Measurements from ENCODE around the gene CYB5R4. TPM values are rescaled to one million over a fixed set of nuclear protein-coding genes. Genes with fewer than 3 reads are reported as not detected.

CYB5R4 gene
- total RNA-seq (10 to 100 TPM; 11.1 to 11.2 TPM), polyA plus RNA-seq (ENCODE audit: insufficient read length in 2 of 2) (10 to 100 TPM; 13.6 to 14.8 TPM)
- long read RNA-seq, donor 1, full-length matches to known transcripts = 3 of 3 reads
- long read RNA-seq, donor 1, partial matches to known transcripts = 0 of 3 reads
- long read RNA-seq, donor 1, other reads (novel, unspliced or antisense) = 0 of 3 reads
- long read RNA-seq, donor 2, full-length matches to known transcripts = 1 of 1 reads
- long read RNA-seq, donor 2, partial matches to known transcripts = 0 of 1 reads
- long read RNA-seq, donor 2, other reads (novel, unspliced or antisense) = 0 of 1 reads
- long read RNA-seq, donor 3 = 0 reads
- long read RNA-seq, donor 4, full-length matches to known transcripts = 1 of 6 reads
- long read RNA-seq, donor 4, partial matches to known transcripts = 5 of 6 reads
- long read RNA-seq, donor 4, other reads (novel, unspliced or antisense) = 0 of 6 reads

- 0% methylated on average over 49 of the region's 53 CpGs for WGBS (ENCODE audit: insufficient coverage)
- no peaks in the 10 kb centered on the region for H3K27me3 ChIP-seq (ENCODE audit: control insufficient read depth, insufficient read depth, low read length)
- H3K9me3 ChIP-seq (ENCODE audit: control insufficient read depth, insufficient read depth, low read length) = no peaks in the 10 kb centered on the region
Observed at GRCh38 chr6:83859410-83860358, at the start of gene CYB5R4. CYB5R4 (plus strand) TSS chr6:83859689; CDS start chr6:83859783, 94 bp downstream.

GRCh38 chr6:83812595-83812994, 46.9 kb upstream of the CYB5R4 start:
- H3K36me3 ChIP-seq (ENCODE audit: control insufficient read depth, insufficient read depth, low read length) = no peaks in the 10 kb centered on the region
- no peaks in the 10 kb centered on the region for H3K27me3 ChIP-seq (ENCODE audit: control insufficient read depth, insufficient read depth, low read length)
- no peak for DNase-seq (ENCODE audit: low read depth in 4 of 6, low spot score in 6 of 6)
- H3K9me3 ChIP-seq (ENCODE audit: control insufficient read depth, insufficient read depth, low read length) = no peaks in the 10 kb centered on the region
- H3K27ac ChIP-seq (ENCODE audit: low read depth, low read length) = no peak overlapping the region
- H3K4me1 ChIP-seq (ENCODE audit: control insufficient read depth, insufficient read depth, low read length) = no peaks in the 10 kb centered on the region
- H3K4me3 ChIP-seq (ENCODE audit: low read depth, low read length) = no peak overlapping the region

More at GRCh38 chr6:83859410-83860358, at the start of gene CYB5R4:
- no peaks in the 10 kb centered on the region for H3K4me1 ChIP-seq (ENCODE audit: control insufficient read depth, insufficient read depth, low read length)
- DNase-seq (ENCODE audit: low read depth in 4 of 6, low spot score in 6 of 6) = peak; percentile 76 to 97 (median 86)
- H3K4me3 ChIP-seq (ENCODE audit: low read depth, low read length) = peak within 1 kb of the TSS; percentile 90
- H3K27ac ChIP-seq (ENCODE audit: low read depth, low read length) = peak within 1 kb of the TSS; percentile 73
- H3K36me3 ChIP-seq (ENCODE audit: control insufficient read depth, insufficient read depth, low read length) = no peaks in the 10 kb centered on the region

- Histone ChIP-seq H3K27me3 (ENCODE audit: control insufficient read depth, insufficient read depth, low read length) (no peaks in the 10 kb centered on the region), H3K4me3 (ENCODE audit: low read depth, low read length) (no peak overlapping the region), H3K36me3 (ENCODE audit: control insufficient read depth, insufficient read depth, low read length) (no peaks in the 10 kb centered on the region), H3K27ac (ENCODE audit: low read depth, low read length) (no peak overlapping the region), H3K4me1 (ENCODE audit: control insufficient read depth, insufficient read depth, low read length) (no peaks in the 10 kb centered on the region), H3K9me3 (ENCODE audit: control insufficient read depth, insufficient read depth, low read length) (no peaks in the 10 kb centered on the region)
- DNase-seq (ENCODE audit: low read depth in 4 of 6, low spot score in 6 of 6) = no peak
- WGBS (ENCODE audit: insufficient coverage) = no CpG with 5 or more reads among the region's 2 CpGs
Observed at GRCh38 chr6:83815631-83816272, 43.7 kb upstream of the CYB5R4 start.

DNA sequence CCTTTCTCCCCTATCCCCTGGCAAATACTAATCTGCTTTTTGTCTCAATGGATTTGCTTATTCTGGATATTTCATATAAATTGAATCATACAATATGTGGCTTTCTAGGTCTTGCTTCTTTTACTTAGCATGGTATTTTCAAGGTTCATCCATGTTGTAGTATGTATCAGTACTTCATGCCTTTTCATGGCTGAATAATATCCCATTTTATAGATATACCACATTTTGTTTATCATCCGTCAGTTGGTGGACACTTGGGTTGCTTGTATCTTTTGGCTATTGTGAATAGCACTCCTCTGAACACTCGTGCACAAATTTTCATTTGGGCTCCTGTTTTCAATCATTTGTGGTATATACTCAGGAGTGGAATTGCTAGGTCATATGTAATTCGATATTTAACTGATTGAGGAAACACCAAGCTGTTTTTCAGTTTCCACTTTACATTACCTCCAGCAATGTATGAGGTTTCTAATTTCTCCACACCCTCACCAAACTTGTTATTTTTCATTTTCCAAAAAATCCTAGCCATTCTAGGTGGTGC, 36.8 kb upstream of the CYB5R4 start:
- no CpG with 5 or more reads among the region's 3 CpGs for WGBS (ENCODE audit: insufficient coverage)

GRCh38 chr6:83824388-83824801, 35.1 kb upstream of the CYB5R4 start:
- Histone ChIP-seq H3K36me3 (ENCODE audit: control insufficient read depth, insufficient read depth, low read length) (no peaks in the 10 kb centered on the region), H3K4me3 (ENCODE audit: low read depth, low read length) (no peak overlapping the region), H3K27ac (ENCODE audit: low read depth, low read length) (no peak overlapping the region), H3K4me1 (ENCODE audit: control insufficient read depth, insufficient read depth, low read length) (no peaks in the 10 kb centered on the region), H3K9me3 (ENCODE audit: control insufficient read depth, insufficient read depth, low read length) (no peaks in the 10 kb centered on the region), H3K27me3 (ENCODE audit: control insufficient read depth, insufficient read depth, low read length) (no peaks in the 10 kb centered on the region)
- no CpG with 5 or more reads among the region's 3 CpGs for WGBS (ENCODE audit: insufficient coverage)
- DNase-seq (ENCODE audit: low read depth in 4 of 6, low spot score in 6 of 6) = peak in 1 of 6 donors; percentile 24

More for the DNA sequence above, 36.8 kb upstream of the CYB5R4 start:
- Histone ChIP-seq H3K4me1 (ENCODE audit: control insufficient read depth, insufficient read depth, low read length) (no peaks in the 10 kb centered on the region), H3K36me3 (ENCODE audit: control insufficient read depth, insufficient read depth, low read length) (no peaks in the 10 kb centered on the region), H3K27ac (ENCODE audit: low read depth, low read length) (no peak overlapping the region), H3K9me3 (ENCODE audit: control insufficient read depth, insufficient read depth, low read length) (no peaks in the 10 kb centered on the region), H3K4me3 (ENCODE audit: low read depth, low read length) (no peak overlapping the region), H3K27me3 (ENCODE audit: control insufficient read depth, insufficient read depth, low read length) (no peaks in the 10 kb centered on the region)
- DNase-seq (ENCODE audit: low read depth in 4 of 6, low spot score in 6 of 6) = no peak

DNA sequence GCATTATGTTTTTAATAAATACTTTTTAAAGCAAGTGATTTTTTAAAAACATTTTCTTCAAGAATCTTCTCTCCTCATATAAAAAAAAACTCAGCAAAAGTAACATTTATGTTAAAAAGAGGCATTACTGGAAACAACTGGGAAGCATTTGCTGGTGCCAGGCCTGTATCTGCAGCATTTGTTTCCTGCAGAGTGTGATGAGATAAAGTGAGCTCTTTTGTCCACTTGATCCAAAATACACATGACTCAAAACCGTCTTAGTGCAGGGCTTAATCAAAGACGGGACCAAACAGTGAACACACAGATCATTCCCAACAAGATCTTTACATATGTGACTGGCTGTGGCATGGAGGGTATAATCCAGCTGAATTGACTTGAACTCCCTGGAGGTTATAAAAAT, 34.7 kb upstream of the CYB5R4 start:
- no peaks in the 10 kb centered on the region for H3K27me3 ChIP-seq (ENCODE audit: control insufficient read depth, insufficient read depth, low read length)
- WGBS (ENCODE audit: insufficient coverage) = no CpG with 5 or more reads among the region's 2 CpGs
- H3K36me3 ChIP-seq (ENCODE audit: control insufficient read depth, insufficient read depth, low read length) = no peaks in the 10 kb centered on the region
- no peak overlapping the region for H3K27ac ChIP-seq (ENCODE audit: low read depth, low read length)
- H3K4me3 ChIP-seq (ENCODE audit: low read depth, low read length) = no peak overlapping the region
- H3K4me1 ChIP-seq (ENCODE audit: control insufficient read depth, insufficient read depth, low read length) = no peaks in the 10 kb centered on the region
- no peaks in the 10 kb centered on the region for H3K9me3 ChIP-seq (ENCODE audit: control insufficient read depth, insufficient read depth, low read length)
- no peak for DNase-seq (ENCODE audit: low read depth in 4 of 6, low spot score in 6 of 6)

DNA sequence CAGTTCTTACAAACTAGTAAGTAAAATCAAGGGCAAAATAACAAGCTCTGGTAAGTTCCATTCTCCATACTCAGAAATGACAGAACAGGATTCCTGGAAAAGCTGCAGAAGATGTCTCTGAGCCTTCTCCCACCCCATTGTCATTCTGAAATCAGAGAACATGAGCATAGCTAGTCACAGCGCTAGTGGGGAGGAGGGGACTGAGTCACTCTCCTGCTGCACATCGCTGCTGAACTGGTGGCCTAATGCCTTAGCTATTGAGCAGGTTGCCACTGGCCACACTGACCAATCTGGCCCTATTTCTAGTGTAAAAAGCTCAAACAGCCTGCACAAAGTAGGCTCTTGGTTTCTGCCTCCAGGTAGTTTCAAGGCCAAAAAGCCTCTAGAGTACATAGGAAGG, 32.4 kb upstream of the CYB5R4 start:
- no peaks in the 10 kb centered on the region for H3K27me3 ChIP-seq (ENCODE audit: control insufficient read depth, insufficient read depth, low read length)
- H3K27ac ChIP-seq (ENCODE audit: low read depth, low read length) = no peak overlapping the region
- no peak overlapping the region for H3K4me3 ChIP-seq (ENCODE audit: low read depth, low read length)
- H3K36me3 ChIP-seq (ENCODE audit: control insufficient read depth, insufficient read depth, low read length) = no peaks in the 10 kb centered on the region
- no peak for DNase-seq (ENCODE audit: low read depth in 4 of 6, low spot score in 6 of 6)
- H3K9me3 ChIP-seq (ENCODE audit: control insufficient read depth, insufficient read depth, low read length) = no peaks in the 10 kb centered on the region
- WGBS (ENCODE audit: insufficient coverage) = no CpG with 5 or more reads among the region's 2 CpGs
- H3K4me1 ChIP-seq (ENCODE audit: control insufficient read depth, insufficient read depth, low read length) = no peaks in the 10 kb centered on the region

DNA sequence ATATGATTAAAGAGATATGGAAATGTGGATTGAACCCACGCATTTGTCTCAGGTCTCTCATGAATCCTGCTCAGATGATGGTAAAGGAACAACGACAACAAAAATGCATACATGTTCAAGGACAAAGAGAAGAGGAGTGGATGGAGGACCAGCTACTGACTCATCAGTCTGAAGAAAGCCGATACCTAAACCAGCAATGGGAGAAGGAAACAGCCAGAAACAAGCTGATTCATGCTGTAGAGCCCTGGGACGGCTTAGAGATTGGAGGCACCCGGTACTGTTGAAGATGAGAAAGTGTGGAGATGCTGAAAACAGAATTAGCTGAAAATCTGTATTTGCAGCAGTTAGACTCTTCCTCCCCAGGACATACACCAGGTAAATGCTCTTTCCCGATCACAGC, 20.8 kb upstream of the CYB5R4 start:
- WGBS (ENCODE audit: insufficient coverage) = 81% methylated on average over 4 of the region's 6 CpGs
- H3K27me3 ChIP-seq (ENCODE audit: control insufficient read depth, insufficient read depth, low read length) = no peaks in the 10 kb centered on the region
- H3K36me3 ChIP-seq (ENCODE audit: control insufficient read depth, insufficient read depth, low read length) = no peaks in the 10 kb centered on the region
- H3K9me3 ChIP-seq (ENCODE audit: control insufficient read depth, insufficient read depth, low read length) = no peaks in the 10 kb centered on the region
- no peak for DNase-seq (ENCODE audit: low read depth in 4 of 6, low spot score in 6 of 6)
- H3K4me1 ChIP-seq (ENCODE audit: control insufficient read depth, insufficient read depth, low read length) = no peaks in the 10 kb centered on the region
- no peak overlapping the region for H3K27ac ChIP-seq (ENCODE audit: low read depth, low read length)
- H3K4me3 ChIP-seq (ENCODE audit: low read depth, low read length) = no peak overlapping the region

DNA sequence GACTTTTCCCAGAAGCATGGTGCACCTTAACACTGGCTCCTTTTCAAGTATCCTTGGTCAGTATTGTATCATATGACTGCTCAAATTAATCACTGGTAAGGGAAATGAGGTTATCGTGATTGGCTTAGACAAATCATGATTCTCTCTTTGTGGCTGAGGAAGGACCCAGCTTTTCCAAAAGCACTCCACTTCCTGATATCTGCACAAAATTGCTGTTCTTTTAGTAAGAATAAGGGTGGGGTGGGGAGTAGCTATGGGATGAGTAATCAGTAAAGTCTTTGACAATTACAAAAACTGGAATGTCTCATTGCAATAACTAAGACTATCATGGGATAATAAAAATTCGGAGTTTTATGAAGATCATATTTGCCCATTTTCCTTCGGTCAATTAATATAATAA, 15.3 kb upstream of the CYB5R4 start:
- no peak overlapping the region for H3K27ac ChIP-seq (ENCODE audit: low read depth, low read length)
- no peaks in the 10 kb centered on the region for H3K9me3 ChIP-seq (ENCODE audit: control insufficient read depth, insufficient read depth, low read length)
- no peak for DNase-seq (ENCODE audit: low read depth in 4 of 6, low spot score in 6 of 6)
- H3K27me3 ChIP-seq (ENCODE audit: control insufficient read depth, insufficient read depth, low read length) = no peaks in the 10 kb centered on the region
- no peaks in the 10 kb centered on the region for H3K4me1 ChIP-seq (ENCODE audit: control insufficient read depth, insufficient read depth, low read length)
- H3K4me3 ChIP-seq (ENCODE audit: low read depth, low read length) = no peak overlapping the region
- WGBS (ENCODE audit: insufficient coverage) = no CpG with 5 or more reads among the region's 3 CpGs
- no peaks in the 10 kb centered on the region for H3K36me3 ChIP-seq (ENCODE audit: control insufficient read depth, insufficient read depth, low read length)

Data from spinal cord (tissue), 10 donors.